HG03558 (cell line): Measurements from ENCODE around the gene HOXC5.
"Not testable (repeated sequence)": the region's sequence is repeated elsewhere in the genome, so short reads cannot be mapped to it uniquely, and the experiment has no call there.

ENCODE experiments used
- ATAC-seq: cut with Tn5 transposase; IDR thresholded peaks from one replicate; pipeline ENCODE4 v1.9.1; 2021; ENCODE audit warnings: moderate number of reproducible peaks; ENCODE audit not compliant: unreplicated experiment; ENCODE audit errors: extremely low read depth

The HOXC5 gene

DNA sequence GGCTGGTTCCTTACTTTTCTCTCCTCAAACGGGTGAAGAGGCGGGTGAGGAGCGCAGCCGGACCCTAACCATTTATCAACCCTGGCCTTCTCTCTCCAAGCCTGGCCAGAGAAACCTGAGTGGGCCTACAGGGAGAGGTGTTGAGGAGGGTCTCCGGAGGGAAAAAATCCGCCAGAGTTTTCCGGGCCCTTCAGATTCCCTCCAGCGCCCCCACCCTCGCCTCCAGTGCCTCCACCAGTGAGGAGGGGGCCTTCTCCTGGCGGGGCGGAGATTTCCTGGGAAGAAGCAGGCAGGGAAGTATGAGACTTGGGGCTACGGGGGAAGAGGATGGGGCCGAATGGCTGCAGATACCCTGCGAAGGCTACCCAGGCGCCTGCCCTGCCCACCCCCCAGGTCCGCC is 1.4 kb upstream of the HOXC5 start:
- no peak for ATAC-seq

DNA sequence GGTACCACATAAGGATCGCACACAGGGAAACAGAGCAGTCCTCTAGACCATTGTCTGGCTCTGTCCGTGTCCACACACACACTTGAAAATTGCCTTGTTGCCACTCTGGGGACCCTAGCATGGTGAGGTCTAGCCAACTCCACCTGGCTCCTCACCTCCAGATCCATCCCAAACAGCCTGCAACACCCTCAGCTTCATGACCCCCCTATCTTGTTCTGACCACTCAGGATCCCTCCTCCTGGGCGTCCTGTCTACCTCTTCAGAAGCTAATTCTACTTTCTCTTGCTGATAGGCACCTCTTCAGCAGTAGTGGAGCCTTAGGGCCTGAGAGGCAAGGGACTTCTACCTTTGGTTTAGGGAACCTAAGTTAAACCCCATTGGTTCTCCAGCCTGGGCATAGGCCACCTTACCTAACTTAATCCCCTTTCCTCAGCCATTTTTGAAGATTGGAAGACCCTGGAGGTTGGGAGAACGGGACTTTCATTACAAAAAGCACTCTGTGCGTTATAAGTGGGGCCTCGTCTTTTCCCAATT is 697 bp upstream of the HOXC5 start:
- no peak for ATAC-seq

DNA sequence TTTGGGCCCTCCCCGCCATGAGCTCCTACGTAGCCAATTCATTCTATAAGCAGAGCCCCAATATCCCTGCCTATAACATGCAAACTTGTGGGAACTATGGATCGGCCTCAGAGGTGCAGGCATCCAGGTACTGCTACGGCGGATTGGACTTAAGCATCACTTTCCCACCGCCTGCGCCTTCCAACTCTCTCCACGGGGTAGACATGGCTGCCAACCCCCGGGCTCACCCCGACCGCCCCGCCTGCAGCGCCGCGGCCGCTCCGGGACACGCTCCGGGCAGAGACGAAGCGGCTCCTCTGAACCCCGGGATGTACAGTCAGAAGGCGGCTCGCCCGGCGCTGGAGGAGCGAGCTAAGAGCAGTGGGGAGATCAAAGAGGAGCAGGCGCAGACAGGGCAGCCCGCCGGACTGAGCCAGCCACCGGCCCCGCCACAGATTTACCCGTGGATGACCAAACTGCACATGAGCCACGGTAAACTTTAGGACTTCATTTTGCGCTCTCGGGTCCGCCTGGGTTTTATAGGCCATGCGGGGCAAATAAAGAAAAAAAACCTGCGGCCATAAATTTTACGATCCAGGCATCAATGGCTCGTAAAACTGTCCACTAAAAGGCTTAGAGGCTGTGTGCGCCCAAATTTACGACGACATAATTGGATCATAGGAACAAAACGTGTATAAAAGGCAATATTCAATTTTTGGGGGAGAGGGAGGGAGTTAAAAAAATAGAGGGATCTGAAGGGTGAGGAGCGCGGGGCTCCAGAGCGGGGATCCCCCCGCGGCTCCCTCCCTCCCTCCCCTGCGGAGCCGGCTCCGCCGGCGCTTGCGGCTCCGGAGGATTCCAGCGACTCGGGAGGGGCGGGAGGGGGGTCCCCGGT is 493 bp downstream of the HOXC5 start:
- no peak for ATAC-seq

DNA sequence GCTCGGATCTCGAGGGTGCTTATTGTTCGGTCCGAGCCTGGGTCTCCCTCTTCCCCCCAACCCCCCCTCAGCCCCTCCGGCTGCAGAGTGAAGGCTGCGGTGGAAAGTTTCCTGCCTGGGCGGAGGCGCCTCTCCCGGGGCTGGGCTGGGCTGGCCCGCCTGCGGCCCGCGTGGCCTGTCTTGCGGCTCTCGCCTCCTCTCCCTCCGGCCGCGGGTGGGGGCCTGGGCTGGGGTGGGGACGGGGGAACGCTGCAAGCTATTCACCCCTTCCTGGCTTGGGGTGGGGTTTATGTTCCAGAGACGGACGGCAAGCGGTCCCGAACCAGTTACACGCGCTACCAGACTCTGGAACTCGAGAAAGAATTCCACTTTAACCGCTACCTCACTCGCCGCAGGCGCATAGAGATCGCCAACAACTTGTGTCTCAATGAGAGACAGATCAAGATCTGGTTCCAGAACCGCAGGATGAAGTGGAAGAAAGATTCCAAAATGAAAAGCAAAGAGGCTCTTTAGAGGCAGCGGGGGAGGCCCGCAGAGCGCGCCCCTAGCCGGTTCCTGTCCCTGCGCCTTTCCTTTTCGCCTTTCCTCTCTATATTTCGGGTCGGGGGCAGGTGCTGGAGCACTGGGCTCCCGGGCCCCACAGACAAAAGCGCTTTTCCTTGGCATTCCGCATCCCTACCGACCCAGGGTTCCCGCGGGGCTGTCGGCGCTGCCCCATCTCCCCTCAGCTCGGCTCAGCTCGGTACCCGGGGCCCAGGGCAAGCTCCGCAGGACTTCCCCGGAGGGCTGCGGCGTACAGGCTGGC is 1.3 kb downstream of the HOXC5 start:
- no peak for ATAC-seq

DNA sequence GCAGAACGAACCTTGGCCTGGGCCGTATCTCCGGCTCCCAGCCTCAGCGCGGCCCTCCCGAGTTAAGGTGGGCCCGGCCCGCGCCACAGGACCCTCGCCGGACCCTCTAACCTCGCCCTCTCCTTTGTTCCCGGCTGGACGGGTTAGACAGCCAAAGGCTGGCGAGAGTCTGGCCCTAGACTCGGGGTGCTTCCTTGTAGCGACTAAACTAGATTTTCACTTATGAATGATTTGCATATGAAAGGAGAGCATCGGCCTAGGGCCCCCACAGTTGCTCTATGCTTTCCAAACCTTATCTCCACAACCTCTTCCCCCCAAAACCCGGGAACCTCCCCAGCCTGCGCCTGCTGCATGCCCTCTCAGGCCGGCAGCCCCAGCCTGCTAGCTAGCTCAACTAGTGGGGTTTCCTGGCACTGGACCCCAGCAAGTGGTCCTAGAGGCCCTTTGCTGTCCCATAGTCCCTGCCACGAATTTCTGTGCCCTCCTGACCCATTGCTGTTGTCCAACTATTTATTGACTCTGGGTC is 2.0 kb downstream of the HOXC5 start:
- ATAC-seq: no peak

DNA sequence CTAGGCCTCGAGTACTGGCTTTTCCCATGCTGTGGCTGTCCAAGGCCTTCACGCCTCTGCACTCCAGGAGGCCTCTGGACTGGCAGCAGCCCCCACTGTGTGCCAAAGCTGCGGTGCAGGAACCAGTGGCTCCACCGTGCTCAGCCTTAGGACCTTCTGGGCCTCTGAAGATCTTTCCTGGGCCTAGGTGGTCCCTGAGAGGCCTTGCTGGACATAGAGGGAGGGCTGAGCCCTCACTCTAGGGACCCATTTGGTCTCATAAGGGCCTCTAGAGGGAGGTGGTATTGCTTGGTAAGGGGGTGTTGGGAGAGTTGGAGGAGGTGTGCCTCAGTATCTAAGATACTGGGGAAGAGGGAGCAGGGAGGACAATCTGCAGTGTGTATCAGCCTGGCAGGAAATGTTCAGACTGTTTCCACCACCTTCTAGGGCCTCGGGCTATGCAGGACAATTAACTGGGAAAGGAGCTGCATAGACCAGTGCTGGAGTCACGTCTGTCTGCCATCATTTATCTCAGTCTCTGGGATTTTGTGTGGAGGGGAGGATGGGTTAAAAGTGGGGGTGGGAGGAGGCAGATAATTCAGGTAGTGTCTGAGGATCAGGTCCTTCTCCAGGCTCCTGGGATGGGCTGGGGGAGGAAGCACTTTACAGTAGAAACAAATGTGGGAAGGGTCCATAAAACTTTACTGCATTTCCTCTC is 2.9 kb downstream of the HOXC5 start:
- ATAC-seq: no peak

DNA sequence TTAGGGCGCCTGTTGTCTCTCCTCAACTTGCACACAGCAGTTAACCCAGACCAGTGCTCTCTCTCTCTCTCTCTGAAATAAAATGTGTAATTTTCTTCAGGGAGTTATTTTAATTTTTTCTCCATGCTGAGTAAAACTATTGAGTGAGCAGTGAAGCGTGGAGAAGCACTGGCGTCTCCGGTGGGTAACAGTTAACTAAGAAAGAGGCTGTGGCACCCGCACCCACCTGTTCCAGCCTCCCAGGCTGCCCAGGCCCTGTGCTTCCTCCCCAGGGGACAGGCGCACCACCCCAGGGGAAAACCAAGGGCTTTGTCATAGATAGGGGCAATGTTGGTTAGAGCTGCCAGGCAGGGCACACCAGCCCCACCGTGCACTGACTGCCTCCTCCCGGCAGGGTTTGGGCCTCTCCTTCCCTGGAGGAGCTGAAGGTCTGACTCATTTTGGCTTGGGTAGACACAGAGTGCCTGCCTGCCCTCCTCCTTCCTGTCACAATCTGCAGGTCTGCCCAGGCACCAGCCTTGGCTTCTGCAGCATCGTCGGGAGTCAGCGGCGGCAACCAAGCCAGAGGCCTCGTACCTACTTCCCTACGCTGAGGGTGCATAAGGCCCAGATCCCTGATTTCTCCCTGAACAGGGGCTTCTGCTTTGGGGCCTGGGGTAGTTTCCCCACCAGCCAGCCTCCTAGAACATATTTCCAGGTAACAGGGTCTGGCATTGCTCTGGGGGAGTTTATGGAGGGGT is 3.9 kb downstream of the HOXC5 start:
- ATAC-seq: no peak

DNA sequence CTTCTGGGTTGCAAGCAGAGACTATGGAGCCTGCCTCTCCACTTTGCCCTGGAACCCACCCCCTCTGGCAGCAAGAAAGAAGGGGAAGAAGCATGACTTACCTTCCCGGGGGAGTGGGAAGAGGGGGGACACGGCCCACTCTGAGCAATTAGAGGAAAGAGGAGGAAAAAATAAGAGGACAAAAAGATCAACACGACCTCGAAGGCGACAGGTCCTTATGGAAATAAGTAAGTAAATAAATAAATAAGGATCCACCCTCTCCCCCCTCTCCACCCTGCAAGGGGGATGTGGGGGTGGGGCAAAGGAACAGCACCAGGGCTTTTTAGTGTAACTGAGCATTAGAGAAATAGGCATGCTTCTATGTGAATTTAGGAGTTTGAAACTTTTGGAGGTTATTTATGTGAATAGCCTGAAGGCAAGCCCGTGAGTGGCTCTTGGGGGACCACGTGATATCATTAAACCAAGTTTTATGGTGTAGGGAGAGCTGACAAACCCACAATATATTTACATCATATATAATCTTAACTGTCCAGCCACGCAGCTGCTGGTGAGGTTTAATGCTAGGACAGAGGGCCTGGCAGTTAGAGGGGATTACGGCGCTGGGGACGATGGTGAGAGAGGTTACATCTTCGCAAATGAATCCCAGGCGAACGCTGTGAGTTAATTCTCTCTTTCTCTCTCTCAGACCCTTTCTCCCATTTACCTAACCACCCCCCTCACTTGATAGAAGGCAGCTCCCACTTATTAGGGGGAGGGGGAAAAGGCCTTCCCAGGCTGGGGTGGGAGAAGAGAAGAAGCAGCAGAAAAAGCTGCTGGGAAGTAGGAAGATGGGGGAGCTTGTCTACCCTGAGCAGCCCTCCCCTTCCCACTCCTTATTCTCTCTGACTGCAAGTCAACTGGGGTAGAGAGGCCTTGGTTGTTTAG is 4.8 kb downstream of the HOXC5 start:
- ATAC-seq: no peak

DNA sequence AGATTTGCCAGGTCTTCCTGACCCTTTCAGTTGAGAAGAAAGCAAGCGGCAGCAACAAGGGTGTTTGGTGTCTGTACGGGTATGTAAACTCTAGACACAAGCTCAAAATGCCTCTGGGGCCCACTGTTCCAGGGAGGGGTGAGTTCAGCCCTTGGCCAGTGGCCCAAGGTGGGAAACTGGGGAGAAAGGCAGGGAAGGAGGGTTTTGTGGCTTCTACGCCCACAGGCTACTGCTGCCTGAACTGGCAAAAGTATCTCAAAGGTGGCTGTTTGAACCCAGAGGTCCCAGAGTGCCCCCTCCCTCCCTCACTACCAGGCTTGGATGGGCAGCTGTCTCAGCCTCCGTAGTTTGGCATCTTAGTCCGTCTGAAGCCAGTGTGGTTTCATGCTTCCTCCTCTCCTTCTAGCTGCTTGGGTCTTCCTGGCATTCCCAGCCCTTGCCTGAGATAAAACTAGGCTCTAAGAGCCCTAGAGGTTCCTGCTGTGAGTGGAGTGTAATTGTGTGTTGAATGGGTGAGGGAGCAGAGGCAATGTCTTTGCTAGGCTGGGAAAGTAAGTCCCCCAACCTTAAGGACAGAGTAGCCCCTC is 5.5 kb downstream of the HOXC5 start:
- ATAC-seq: no peak

DNA sequence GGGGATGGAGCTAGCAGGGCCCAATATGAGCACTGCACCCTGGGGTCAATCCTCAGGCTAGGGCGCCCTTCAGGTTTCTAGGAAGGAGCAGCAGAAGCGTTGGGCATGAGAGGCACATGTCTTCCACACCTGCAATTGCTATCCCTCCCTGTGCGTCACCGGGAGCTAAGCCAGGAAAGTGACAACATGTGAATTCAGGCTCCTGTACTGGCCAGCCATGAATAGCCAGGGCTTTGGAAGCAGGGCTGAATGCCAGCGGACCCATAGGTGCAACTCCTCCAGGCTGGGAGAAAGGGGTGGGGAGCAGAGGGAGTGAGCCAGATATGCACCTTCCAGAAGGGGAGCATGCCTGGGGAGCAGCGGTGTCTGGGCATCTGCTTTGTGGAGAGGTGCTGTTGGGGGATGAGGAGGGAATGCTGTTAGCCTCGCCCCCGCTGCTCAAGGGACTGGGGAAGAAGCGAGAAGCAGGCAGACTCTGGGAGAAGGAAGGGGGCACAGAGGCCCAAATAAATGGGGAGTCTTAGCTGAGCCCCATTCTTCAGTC is 6.1 kb downstream of the HOXC5 start:
- ATAC-seq: no peak

DNA sequence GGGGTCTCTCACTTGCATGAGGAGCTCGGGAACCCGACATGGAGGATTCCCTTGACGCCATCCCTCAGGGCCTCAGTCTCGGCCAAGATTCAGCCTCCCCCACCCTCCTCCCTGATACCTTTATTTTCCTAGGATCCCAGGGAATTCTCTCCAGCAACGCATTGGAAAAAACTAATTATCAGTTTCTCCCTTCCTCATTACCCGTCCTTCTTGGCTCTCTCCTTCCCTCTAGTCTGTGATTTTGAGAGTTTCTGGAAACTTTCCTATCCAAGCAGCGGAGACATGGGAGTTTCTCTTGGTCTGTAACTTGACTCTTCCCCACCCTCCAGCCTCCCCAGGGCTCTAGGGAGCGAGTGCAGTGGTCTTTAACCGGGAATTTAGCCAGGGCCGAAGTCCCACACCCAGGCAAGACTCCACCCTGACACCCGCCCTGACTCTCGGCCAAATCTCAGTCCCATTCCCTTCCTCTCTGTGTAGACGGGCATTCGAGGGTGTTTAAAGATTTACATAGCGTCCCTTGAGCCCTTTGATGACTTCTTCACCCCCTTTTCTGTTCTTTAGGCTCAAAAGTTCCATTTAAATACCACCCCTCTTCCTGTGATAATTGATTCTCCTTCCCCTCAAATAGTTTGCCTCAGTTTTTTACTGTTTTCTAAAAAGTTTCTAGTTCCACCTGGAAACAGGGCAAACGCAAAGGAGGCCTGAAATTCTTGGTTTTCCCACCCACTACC is 6.7 kb downstream of the HOXC5 start:
- ATAC-seq: no peak

DNA sequence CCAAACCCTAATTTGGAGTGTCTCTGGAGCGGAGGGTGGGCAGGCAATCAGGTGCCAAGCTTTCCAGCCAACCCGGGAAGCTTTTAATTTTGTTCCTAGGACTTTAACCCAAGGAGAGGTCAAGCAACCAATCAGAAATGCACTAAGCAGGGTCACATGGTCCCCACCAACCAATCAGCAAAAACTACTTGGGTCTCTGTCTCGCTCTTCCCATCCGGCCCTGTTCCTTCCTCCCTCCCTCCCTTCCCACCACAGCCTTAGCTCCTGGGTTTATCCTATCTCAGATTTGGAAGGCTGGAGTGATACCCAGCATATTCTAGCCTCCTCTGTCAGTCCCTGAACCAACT is 7.3 kb downstream of the HOXC5 start:
- no peak for ATAC-seq

DNA sequence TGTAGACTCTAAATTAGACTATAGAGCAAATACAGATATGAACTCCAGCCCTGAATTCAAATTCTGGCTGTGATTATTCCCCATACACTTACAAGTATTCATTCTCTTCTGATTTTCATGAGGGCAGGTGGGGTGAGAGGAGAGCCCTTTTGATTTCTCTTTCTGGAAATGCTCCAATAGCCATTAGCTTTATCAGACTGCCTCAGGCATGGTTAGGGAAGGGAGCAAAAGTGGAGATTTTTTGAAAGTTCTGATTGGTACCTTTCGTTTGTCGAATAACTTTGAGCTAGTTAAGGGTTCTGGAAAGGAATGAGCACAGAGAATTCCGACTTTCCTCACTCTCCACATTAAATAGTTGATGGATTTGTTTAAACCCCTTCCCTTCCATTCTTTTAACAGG is 7.8 kb downstream of the HOXC5 start:
- ATAC-seq: no peak

DNA sequence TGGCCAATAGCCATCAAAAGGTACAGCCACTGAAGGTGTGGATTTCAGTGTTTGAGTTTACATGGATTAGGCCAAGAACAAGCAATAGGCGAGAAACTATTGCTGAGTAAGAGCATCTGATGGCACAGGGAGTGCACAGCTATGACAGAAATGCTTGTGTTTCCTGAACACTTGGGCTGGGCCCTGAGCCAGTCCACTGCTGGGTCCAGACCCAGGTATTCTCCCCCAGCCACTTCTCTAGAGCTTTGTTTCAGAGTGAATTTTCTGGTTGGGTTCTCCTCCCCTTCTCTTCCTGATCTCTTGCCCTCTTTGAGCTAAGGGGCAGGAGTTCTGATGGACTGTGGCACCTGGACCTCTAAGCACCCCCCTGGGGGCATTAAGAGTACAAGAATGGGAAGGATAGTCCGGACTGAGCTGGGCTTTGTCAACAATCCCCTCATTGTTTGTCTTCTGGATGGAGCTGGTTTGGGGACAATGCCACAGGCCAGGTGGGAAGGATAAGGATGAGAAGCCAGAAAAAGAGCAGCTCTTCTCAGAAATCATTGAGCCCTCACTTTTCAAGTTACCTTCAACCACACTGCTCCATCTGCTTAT is 8.3 kb downstream of the HOXC5 start:
- no peak for ATAC-seq

DNA sequence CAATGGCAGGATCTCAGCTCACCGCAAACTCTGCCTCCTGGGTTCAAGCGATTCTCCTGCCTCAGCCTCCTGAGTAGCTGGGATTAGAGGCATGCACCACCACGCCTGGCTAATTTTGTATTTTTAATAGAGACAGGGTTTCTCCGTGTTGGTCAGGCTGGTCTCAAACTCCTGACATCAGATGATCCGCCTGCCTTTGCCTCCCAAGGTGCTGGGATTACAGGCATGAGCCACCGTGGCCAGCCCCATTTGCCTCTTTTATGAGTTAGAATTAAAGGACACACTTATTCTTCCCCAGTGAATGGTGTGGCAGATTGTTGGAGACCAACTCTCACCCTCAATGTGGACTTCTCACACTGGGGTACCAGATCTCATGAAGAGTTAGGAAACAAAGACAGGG is 9.2 kb downstream of the HOXC5 start:
- ATAC-seq: not testable (repeated sequence)

DNA sequence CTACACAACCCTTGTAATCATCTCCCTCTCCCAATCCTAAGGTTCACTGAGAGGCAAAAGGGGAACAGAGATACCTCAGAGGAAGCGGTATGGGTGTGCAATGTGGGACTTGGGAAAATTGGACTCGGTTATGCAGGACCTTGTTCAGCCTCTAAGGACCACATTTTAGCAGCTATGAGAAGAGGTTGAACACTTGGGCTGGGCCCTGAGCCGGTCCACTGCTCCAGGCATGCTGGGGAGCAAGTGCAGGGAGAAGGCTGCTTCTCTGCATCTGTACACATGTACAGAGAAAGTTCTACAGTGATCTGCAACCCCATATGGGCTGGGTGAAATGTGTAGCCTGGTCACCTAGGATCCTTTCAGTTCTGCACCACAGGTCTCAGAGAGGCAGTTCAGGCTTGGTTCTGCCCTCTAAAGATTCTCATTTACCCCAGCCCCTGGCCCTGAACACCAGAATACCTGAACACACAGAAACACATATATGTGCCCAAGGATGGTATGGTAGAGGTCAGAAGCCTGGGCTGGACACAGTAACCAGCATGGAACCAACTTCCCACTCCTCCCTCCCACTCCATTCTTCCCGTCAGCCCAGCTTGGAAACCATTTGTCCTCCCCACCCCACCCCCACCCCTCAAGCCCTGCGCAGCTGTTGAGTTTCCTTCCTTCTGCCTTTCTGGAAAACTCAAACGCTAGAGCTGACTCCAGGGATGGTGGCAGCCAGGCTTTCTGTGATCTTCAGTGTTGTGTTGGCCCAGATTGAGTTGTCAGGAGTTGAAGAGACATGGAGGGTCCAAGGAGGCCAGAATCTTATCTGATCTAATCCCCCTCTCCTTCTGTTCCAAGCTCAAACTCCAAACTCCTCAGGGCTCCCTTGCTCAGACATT is 10.4 kb downstream of the HOXC5 start:
- ATAC-seq: no peak
